CD4-positive, alpha-beta T cell treated with Interleukin-4 for 1 hour (primary cell): ENCODE measurements around the gene GON7.
A peak's percentile ranks its signal among the peaks of the same experiment; 100 is the strongest.
"Not testable (repeated sequence)": the region's sequence is repeated elsewhere in the genome, so short reads cannot be mapped to it uniquely, and the experiment has no call there.

Experiments
- DNase-seq, 2 donors: peaks; one replicate each; pipeline ENCODE4 v3.0.0-alpha.2; 2020 to 2022

GON7 gene

DNA sequence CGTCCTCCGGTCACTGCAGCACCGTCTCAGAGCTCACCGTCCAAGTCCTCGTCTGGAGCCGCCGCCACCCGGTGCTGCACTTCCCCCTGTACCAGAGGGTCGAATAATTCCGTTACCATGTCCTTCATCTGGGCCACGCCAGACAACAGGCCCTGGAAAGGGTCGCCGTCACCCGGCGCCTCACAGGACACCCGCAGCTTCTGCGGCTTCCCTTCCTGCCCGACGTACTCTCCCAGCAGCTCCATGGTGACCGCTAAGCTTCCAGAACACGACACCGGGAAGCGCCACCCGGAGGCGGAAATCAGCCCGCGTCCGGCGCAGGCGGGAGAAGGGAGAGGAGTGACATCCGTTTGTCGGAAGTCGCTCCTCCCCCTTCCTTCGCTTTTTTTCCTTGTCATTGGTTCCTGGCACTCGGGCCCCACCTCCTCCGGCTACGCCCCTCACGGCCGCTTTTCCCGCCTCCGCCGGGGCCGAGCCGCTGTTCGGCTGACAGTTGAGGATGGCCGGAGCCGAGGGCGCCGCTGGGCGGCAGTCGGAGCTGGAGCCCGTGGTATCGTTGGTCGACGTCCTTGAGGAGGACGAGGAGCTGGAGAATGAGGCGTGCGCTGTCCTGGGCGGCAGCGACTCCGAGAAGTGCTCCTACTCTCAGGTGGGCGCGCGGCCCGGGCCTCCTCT, at the start of gene GON7, which contains the start of gene UBR7:
Gene GON7, minus strand, starts transcription at position 273 of the 675 bp plus-strand sequence. Its CDS starts 28 bp downstream, at position 245.
Gene UBR7, plus strand, starts transcription at position 464 of the 675 bp plus-strand sequence. Its CDS starts 36 bp downstream, at position 500.
- DNase-seq = peak; percentile 88 to 89

- DNase-seq = no peak
These were observed 42.4 kb upstream of the GON7 start for GRCh38 chr14:93249128-93249831.

DNA sequence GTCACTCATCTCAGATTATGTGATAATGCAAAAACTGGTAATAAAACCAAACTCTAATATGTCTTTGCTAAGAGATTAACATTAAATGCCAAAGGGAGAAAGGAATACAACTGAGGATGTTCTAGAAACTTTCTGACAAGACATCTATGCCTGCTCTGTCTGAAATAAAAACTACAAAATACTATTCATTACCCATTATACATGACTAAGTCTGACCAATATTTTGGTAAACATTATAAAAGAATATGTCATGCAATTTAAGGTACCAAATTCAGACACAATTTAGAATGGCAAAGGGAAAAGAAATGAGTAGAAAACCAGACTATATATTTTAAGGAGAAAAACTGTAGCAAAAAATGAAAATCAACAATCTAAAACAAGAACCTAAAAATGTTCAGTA, 39.7 kb upstream of the GON7 start:
- DNase-seq = no peak

- no peak for DNase-seq
These were observed 39.0 kb upstream of the GON7 start for GRCh38 chr14:93245764-93246420.

DNA sequence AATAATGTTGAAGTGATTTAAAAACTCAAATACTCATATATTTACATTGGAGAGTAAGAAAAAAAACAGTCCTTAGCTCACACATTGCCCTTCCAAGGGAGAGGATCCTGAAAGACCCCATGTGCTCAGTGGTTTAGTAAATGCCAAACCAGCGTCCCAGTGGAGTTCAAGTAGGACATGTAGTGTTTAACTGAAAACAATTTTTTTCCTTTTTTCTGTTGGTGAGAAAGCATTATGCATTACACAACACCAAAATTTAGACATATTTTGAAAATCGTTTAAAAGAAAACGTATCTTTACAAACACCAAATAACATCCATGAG, 33.8 kb upstream of the GON7 start:
- no peak for DNase-seq

- DNase-seq = no peak
These were observed 33.2 kb upstream of the GON7 start for GRCh38 chr14:93239869-93240677.

- DNase-seq = no peak
These were observed 27.9 kb upstream of the GON7 start for GRCh38 chr14:93234798-93235197.

DNA sequence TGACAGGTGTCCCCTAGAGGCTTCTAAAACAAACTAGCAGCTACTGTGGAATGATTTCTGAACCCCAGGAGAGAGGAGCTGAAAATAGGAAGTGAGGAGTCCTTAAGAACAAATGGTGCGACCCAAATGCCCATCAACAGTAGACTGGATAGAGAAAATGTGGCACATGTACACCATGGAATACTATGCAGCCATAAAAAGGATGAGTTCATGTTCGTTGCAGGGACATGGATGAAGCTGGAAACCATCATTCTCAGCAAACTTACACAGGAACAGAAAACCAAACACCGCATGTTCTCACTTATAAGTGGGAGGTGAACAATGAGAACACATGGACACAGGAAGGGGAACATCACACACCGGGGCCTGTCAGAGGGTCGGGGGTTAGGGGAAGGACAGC, 26.2 kb upstream of the GON7 start:
- not testable (repeated sequence) for DNase-seq

- DNase-seq = no peak
These were observed 25.3 kb upstream of the GON7 start for GRCh38 chr14:93232159-93232558.

- DNase-seq = no peak
These were observed 24.5 kb upstream of the GON7 start for GRCh38 chr14:93231129-93231979.

- DNase-seq = no peak
These were observed 23.7 kb upstream of the GON7 start for GRCh38 chr14:93230539-93230938.

- DNase-seq = no peak
These were observed 21.7 kb upstream of the GON7 start for GRCh38 chr14:93228550-93228949.

- no peak for DNase-seq
These were observed 16.7 kb upstream of the GON7 start for GRCh38 chr14:93223565-93223964.

GRCh38 chr14:93220509-93220908, 13.6 kb upstream of the GON7 start:
- DNase-seq = no peak

DNA sequence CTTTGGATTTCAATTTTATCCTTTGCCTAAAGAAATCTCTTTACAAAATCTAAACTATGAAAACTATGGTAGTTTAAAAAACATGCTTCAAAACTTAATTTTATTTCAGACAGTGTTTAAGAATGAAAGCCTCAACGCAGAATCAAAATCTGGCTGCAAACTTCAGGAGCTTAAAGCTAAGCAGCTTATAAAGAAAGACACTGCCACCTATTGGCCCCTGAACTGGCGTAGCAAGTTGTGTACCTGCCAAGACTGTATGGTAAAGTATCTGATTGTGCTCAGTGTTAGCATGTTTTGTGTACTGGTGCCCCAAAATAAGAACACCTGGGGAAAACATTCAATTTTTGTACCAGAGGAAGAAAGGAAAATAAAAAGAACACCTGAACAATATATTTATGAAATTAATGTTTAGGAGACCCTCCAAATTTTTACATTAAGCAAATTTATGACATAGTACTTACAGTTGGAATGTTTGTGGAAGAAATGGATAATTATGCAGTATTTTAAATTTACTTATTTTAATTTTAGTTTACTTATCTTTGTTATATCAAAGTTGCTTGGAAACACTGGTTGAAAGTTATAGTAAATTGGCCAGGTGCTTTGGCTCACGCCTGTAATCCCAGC, 12.3 kb upstream of the GON7 start:
- DNase-seq = peak; percentile 64 to 67

- no peak for DNase-seq
These were observed 7.7 kb upstream of the GON7 start for GRCh38 chr14:93214598-93214997.

- DNase-seq = no peak
These were observed 5.6 kb upstream of the GON7 start for GRCh38 chr14:93212432-93212831.

GRCh38 chr14:93207468-93208308, 823 bp upstream of the GON7 start:
- DNase-seq = peak; percentile 16 to 25

DNA sequence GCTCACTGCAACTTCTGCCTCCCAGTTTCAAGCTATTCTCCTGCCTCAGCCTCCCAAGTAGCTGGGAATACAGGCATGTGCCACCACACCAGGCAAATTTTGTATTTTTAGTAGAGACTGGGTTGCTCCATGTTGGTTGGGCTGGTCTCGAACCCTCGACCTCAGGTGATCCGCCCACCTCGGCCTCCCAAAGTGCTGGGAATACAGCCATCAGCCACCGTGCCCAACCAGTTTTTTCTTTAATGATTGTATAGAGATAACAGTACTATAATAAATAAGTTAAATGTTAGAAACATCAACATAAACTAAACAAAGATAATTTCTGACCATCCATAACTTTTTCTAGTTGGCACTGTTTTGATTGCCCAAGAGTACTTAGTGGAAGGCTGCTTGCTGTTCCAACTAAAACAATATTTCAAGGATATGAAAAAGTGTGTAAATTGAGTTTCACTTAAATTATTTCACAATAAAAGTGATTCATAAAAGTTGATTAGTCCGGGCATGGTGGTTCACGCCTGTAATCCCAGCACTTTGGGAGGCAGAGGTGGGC, 5.6 kb downstream of the GON7 start:
- DNase-seq = no peak

- DNase-seq = no peak
These were observed 6.3 kb downstream of the GON7 start for GRCh38 chr14:93200553-93200952.
